ENCODE measurements around the gene EVX2.

- TF ChIP-seq CTCF (IDR thresholded peaks at IDR 0.05) (no peak), POLR2A (IDR thresholded peaks at IDR 0.05) (no peak)
These were observed 8.3 kb downstream of the EVX2 start for GRCh38 chr2:176075481-176075880.

All from breast epithelium (tissue), 3 donors.